HCT116 (cell line): Measurements from ENCODE around the gene ZNF451. TPM values are rescaled to one million over a fixed set of nuclear protein-coding genes. Genes with fewer than 3 reads are reported as not detected.

Source experiments
- ATAC-seq: fragments of 200-7000 bp; cut with Tn5 transposase; 2 replicates; pipeline ENCODE4 v1.9.1; 2020; ENCODE audit warnings: mild to moderate bottlenecking, moderate library complexity
- BruUV-seq: library from RNA; stranded (reverse); fragments of 400-500 nt; replicated peaks from 2 replicates; lab custom pipeline; 2021; lab: Mats Ljungman, UMichigan
- CTCF ChIA-PET: fragments of 300-600 bp; sonication (Branson Sonifier 250); formaldehyde crosslinking; loops from one replicate; lab custom pipeline; 2021; ENCODE audit warnings: antibody characterized with exemption; lab: Charles Lee
- POLR2A ChIA-PET: fragments of 300-600, 350-600 bp; sonication (Branson Sonifier 250); formaldehyde crosslinking; loops from one replicate; lab custom pipeline; 2021; ENCODE audit warnings: antibody characterized with exemption; lab: Charles Lee
- RAD21 ChIA-PET, 2 experiments: fragments of 300-600 bp; sonication (Branson Sonifier 250); formaldehyde crosslinking; loops; one replicate each; lab custom pipeline; 2023; ENCODE audit warnings: low total read pairs in 2 of 2; ENCODE audit not compliant: uncharacterized antibody in 2 of 2, unreplicated experiment in 2 of 2, low non-redundant PET in 1 of 2; lab: Charles Lee
- DNase-seq: peaks from one replicate; pipeline ENCODE4 v3.0.0-alpha.2; 2010; ENCODE audit warnings: low read depth, low spot score
- H2AFZ ChIP-seq: fragments of 200-600 bp; shearing (Covaris generic), sonication (generic); 2 replicates; pipeline ENCODE4 v1.6.1; 2017; ENCODE audit warnings: low read depth, mixed run types, mixed read lengths, antibody characterized with exemption, low read length; ENCODE audit not compliant: poor library complexity, severe bottlenecking
- H3K27ac ChIP-seq: 2 replicates; pipeline ENCODE4 v1.5.1; 2012; ENCODE audit warnings: low read depth, low read length
- H3K27me3 ChIP-seq: fragments of 200-600 bp; sonication (generic); 2 replicates; pipeline ENCODE4 v1.6.1; 2016; ENCODE audit warnings: mixed run types, low read length, mixed read lengths; ENCODE audit not compliant: insufficient read depth
- H3K36me3 ChIP-seq, 2 experiments: fragments of 200-500 bp in 1 of 2; fragments of 200-600 bp in 1 of 2; sonication (Bioruptor generic) in 1 of 2; sonication (generic) in 1 of 2; 2 replicates each; pipeline versions ENCODE4 v1.5.1 to v1.6.1; 2014 to 2016; ENCODE audit warnings: low read length in 2 of 2, inconsistent platforms in 1 of 2, mixed read lengths in 1 of 2, mixed run types in 1 of 2; ENCODE audit not compliant: insufficient read depth in 2 of 2, control insufficient read depth in 1 of 2
- H3K4me1 ChIP-seq, 2 experiments: fragments of 200-600 bp in 1 of 2; sonication (generic) in 1 of 2; 2 replicates each; pipeline versions ENCODE4 v1.5.1 to v1.6.1; 2012 to 2017; ENCODE audit warnings: low read length in 2 of 2, inconsistent platforms in 1 of 2, mild to moderate bottlenecking in 1 of 2, mixed read lengths in 1 of 2, mixed run types in 1 of 2, moderate library complexity in 1 of 2; ENCODE audit not compliant: insufficient read depth in 2 of 2, control insufficient read depth in 1 of 2
- H3K4me2 ChIP-seq: fragments of 200-600 bp; sonication (generic); 2 replicates; pipeline ENCODE4 v1.6.1; 2017; ENCODE audit warnings: mixed run types, low read length, mixed read lengths
- H3K4me3 ChIP-seq, 2 experiments: fragments of 200-600 bp in 1 of 2; sonication (generic) in 1 of 2; replicated peaks in 1 of 2; 2 replicates each; pipeline ENCODE4 v1.5.1; 2011 to 2016; ENCODE audit warnings: low read length in 2 of 2, control low read depth in 1 of 2, low read depth in 1 of 2, mild to moderate bottlenecking in 1 of 2, mixed read lengths in 1 of 2, mixed run types in 1 of 2
- H3K79me2 ChIP-seq: fragments of 200-600 bp; sonication (generic); 2 replicates; pipeline ENCODE4 v1.6.1; 2017; ENCODE audit warnings: mild to moderate bottlenecking, mixed run types, low read length, moderate library complexity, mixed read lengths; ENCODE audit not compliant: insufficient read depth
- H3K9ac ChIP-seq: fragments of 200-600 bp; sonication (generic); 2 replicates; pipeline ENCODE4 v1.6.1; 2016; ENCODE audit warnings: low read length, mixed read lengths
- H3K9me2 ChIP-seq: fragments of 200-600 bp; sonication (generic), shearing (Covaris generic); 2 replicates; pipeline ENCODE4 v1.6.1; 2017; ENCODE audit warnings: mixed run types, mild to moderate bottlenecking, moderate library complexity; ENCODE audit not compliant: insufficient read depth
- H3K9me3 ChIP-seq, 2 experiments: fragments of 200-500 bp in 1 of 2; fragments of 200-600 bp in 1 of 2; sonication (Bioruptor generic) in 1 of 2; sonication (generic) in 1 of 2; 2 replicates each; pipeline ENCODE4 v1.6.1; 2014 to 2017; ENCODE audit warnings: low read length in 2 of 2, mixed read lengths in 2 of 2, inconsistent platforms in 1 of 2, low read depth in 1 of 2, mild to moderate bottlenecking in 1 of 2, mixed run types in 1 of 2, moderate library complexity in 1 of 2; ENCODE audit not compliant: control insufficient read depth in 1 of 2, insufficient read depth in 1 of 2
- H4K20me1 ChIP-seq: fragments of 200-600 bp; sonication (generic), shearing (Covaris generic); 2 replicates; pipeline ENCODE4 v1.6.1; 2017; ENCODE audit warnings: mixed run types, mild to moderate bottlenecking, moderate library complexity; ENCODE audit not compliant: insufficient read depth
- FOSL1 ChIP-seq: IDR thresholded peaks from 2 replicates; pipeline ENCODE4 v1.6.1; 2012; ENCODE audit warnings: low read depth
- JUND ChIP-seq: IDR thresholded peaks from 2 replicates; pipeline ENCODE4 v1.6.1; 2012
- POLR2AphosphoS5 ChIP-seq: IDR thresholded peaks from 2 replicates; pipeline ENCODE4 v1.6.1; 2011; ENCODE audit warnings: mild to moderate bottlenecking, low read depth, low read length, moderate library complexity
- intact Hi-C: fragments of 100-400 bp; cut with micrococcal nuclease; formaldehyde crosslinking; loops from 2 replicates; pipeline ENCODE4 v1.10.0; 2022
- total RNA-seq: library from RNA; stranded (reverse); gene quantifications from one replicate; pipeline ENCODE4 v1.2.1, GENCODE V29; 2021; ENCODE audit not compliant: unreplicated experiment
- TF ChIP-seq, protein P1 (sequence below): IDR thresholded peaks from 2 replicates; pipeline ENCODE4 v1.6.1; 2011; ENCODE audit warnings: mild to moderate bottlenecking, low read length, moderate library complexity; ENCODE audit not compliant: insufficient replicate concordance; ENCODE audit errors: extremely low read depth
- TF ChIP-seq, protein P2 (sequence below), 3 experiments: fragments of 200-600 bp in 1 of 3; sonication (generic) in 1 of 3; IDR thresholded peaks in 2 of 3; conservative IDR thresholded peaks in 1 of 3; 2 replicates each; pipeline ENCODE4 v1.5.1; 2012 to 2017; ENCODE audit warnings: low read depth in 2 of 3, low read length in 2 of 3, antibody characterized with exemption in 1 of 3, borderline replicate concordance in 1 of 3, control low read depth in 1 of 3, mild to moderate bottlenecking in 1 of 3, mixed read lengths in 1 of 3, mixed run types in 1 of 3, moderate library complexity in 1 of 3; ENCODE audit not compliant: insufficient read depth in 1 of 3
- TF ChIP-seq, protein P3 (sequence below): IDR thresholded peaks from 2 replicates; pipeline ENCODE4 v1.6.1; 2012
- TF ChIP-seq, protein P4 (sequence below): IDR thresholded peaks from 2 replicates; pipeline ENCODE4 v1.6.1; 2012; ENCODE audit warnings: low read depth

ZNF451 gene
- total RNA-seq, 1 experiment from 2014 or later = 49.1 TPM

GRCh38 chr6:57195457-57195856 is 105.5 kb downstream of the ZNF451 start (continued):
- TF ChIP-seq, protein P1, sequence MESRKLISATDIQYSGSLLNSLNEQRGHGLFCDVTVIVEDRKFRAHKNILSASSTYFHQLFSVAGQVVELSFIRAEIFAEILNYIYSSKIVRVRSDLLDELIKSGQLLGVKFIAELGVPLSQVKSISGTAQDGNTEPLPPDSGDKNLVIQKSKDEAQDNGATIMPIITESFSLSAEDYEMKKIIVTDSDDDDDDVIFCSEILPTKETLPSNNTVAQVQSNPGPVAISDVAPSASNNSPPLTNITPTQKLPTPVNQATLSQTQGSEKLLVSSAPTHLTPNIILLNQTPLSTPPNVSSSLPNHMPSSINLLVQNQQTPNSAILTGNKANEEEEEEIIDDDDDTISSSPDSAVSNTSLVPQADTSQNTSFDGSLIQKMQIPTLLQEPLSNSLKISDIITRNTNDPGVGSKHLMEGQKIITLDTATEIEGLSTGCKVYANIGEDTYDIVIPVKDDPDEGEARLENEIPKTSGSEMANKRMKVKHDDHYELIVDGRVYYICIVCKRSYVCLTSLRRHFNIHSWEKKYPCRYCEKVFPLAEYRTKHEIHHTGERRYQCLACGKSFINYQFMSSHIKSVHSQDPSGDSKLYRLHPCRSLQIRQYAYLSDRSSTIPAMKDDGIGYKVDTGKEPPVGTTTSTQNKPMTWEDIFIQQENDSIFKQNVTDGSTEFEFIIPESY = no peak

- RAD21 ChIA-PET = no interaction called here
Observed at GRCh38 chr6:57198926-57199636, 109.1 kb downstream of the ZNF451 start.

More at GRCh38 chr6:57198926-57199636, 109.1 kb downstream of the ZNF451 start:
- Histone ChIP-seq H3K4me1 (peaks cover 0 to 4% of the 10 kb centered on the region in 2 experiments; a peak in 2 of 4 replicates), H2AFZ (no peak overlapping the region), H3K27ac (no peak overlapping the region), H3K9me2 (no peaks in the 10 kb centered on the region), H3K4me2 (no peak overlapping the region)
- CTCF ChIA-PET = interaction anchor here (0.9 kb wide), 1 partner anchor 9 kb away, joined by 3 read pairs; no protein-coding TSS in a partner anchor
- TF ChIP-seq, protein P2, sequence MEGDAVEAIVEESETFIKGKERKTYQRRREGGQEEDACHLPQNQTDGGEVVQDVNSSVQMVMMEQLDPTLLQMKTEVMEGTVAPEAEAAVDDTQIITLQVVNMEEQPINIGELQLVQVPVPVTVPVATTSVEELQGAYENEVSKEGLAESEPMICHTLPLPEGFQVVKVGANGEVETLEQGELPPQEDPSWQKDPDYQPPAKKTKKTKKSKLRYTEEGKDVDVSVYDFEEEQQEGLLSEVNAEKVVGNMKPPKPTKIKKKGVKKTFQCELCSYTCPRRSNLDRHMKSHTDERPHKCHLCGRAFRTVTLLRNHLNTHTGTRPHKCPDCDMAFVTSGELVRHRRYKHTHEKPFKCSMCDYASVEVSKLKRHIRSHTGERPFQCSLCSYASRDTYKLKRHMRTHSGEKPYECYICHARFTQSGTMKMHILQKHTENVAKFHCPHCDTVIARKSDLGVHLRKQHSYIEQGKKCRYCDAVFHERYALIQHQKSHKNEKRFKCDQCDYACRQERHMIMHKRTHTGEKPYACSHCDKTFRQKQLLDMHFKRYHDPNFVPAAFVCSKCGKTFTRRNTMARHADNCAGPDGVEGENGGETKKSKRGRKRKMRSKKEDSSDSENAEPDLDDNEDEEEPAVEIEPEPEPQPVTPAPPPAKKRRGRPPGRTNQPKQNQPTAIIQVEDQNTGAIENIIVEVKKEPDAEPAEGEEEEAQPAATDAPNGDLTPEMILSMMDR (IDR thresholded peaks at IDR 0.05 in 2 of 3, conservative IDR thresholded peaks at IDR 0.05 in 1 of 3; ENCODE audit: borderline replicate concordance in 1 of 3, insufficient read depth in 1 of 3, low read depth in 2 of 3, low read length in 2 of 3) = no peak
- TF ChIP-seq JUND = no peak
- no peak for TF ChIP-seq POLR2AphosphoS5
- TF ChIP-seq FOSL1 = no peak
- TF ChIP-seq, protein P3, sequence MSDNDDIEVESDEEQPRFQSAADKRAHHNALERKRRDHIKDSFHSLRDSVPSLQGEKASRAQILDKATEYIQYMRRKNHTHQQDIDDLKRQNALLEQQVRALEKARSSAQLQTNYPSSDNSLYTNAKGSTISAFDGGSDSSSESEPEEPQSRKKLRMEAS = no peak
- TF ChIP-seq, protein P4, sequence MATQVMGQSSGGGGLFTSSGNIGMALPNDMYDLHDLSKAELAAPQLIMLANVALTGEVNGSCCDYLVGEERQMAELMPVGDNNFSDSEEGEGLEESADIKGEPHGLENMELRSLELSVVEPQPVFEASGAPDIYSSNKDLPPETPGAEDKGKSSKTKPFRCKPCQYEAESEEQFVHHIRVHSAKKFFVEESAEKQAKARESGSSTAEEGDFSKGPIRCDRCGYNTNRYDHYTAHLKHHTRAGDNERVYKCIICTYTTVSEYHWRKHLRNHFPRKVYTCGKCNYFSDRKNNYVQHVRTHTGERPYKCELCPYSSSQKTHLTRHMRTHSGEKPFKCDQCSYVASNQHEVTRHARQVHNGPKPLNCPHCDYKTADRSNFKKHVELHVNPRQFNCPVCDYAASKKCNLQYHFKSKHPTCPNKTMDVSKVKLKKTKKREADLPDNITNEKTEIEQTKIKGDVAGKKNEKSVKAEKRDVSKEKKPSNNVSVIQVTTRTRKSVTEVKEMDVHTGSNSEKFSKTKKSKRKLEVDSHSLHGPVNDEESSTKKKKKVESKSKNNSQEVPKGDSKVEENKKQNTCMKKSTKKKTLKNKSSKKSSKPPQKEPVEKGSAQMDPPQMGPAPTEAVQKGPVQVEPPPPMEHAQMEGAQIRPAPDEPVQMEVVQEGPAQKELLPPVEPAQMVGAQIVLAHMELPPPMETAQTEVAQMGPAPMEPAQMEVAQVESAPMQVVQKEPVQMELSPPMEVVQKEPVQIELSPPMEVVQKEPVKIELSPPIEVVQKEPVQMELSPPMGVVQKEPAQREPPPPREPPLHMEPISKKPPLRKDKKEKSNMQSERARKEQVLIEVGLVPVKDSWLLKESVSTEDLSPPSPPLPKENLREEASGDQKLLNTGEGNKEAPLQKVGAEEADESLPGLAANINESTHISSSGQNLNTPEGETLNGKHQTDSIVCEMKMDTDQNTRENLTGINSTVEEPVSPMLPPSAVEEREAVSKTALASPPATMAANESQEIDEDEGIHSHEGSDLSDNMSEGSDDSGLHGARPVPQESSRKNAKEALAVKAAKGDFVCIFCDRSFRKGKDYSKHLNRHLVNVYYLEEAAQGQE = no peak
- TF ChIP-seq, all 23 proteins: peak for 0
- no TSS peak for BruUV-seq
- POLR2A ChIA-PET = no interaction called here
- Histone ChIP-seq H3K36me3 (no peaks in the 10 kb centered on the region), H3K9me3 (no peaks in the 10 kb centered on the region), H3K9ac (no peak overlapping the region), H3K27me3 (no peaks in the 10 kb centered on the region), H4K20me1 (0 out of 2 replicates have a peak, but pooled peaks cover 5% of the 10 kb centered on the region), H3K4me3 (no peak overlapping the region), H3K79me2 (no peaks in the 10 kb centered on the region; the same call in none of the 2 replicates)
- no peak for DNase-seq
- no peak for ATAC-seq
- intact Hi-C loops = no loop called here
